ENCODE data around the gene MRPL27.

Gene MRPL27

DNA sequence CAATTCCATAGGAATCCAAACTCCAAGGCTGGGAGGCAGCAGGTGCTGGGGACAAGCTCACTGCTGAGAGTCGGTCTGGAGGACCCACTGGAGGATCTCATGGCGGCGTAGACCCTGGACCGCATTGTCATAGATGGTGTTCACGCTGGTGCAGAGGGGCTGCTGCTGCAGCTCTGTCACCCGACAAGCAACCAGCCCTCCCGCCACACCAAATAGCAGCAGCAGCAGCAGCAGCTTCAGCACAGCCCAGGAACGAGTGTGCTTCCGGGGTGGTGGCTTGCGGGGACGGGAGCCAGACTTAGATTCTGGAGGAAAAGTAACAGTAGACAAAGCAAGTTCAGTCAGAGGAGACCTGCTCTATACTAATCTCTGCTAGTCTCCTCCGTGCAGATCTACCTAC, 9.9 kb upstream of the MRPL27 start:
- DNase-seq: no peak

- DNase-seq: no peak
Measured at GRCh38 chr17:50381920-50382319, 8.9 kb upstream of the MRPL27 start.

GRCh38 chr17:50381260-50381815, 8.4 kb upstream of the MRPL27 start:
- DNase-seq: no peak

DNA sequence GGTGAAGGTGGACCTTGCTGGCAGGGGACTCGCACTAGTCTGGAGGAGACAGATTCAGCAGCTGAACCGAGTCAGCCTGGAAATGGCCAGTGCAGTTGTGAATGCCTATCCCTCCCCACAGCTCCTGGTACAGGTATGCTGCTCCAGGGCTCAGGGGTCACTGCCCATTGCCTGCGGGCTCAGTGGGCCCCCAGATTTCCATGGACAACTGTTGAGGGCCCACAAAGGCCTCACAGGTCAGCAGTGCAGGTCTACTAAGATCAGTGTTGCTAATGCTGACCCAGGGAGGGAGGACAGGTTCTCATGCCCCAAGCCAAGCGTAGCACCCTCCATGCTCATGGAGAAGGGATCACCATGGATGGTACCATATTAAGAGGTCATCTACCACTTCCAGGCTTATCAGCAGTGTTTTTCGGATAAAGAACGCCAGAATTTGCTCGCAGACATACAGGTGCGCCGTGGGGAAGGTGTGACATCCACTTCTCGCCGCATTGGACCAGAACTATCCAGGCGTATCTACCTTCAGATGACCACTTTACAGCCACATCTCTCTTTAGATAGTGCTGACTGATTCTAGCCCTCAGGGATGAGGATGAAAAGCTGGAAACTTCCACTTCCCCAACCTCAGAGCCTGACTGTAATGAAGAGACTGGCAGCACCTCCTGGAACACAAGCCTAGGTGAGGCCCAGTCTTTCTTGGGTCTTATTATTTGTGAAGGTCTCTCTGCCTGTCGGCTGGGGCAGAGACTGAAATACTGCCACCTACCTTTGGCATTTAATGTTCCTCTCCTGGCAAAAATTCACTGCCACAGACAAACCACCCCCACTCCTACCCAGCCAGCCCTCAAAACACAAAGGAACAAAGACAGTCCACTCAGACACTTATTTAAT, 7.6 kb upstream of the MRPL27 start:
- no peak for DNase-seq

- DNase-seq: no peak
Measured at GRCh38 chr17:50379351-50380132, 6.6 kb upstream of the MRPL27 start.

DNA sequence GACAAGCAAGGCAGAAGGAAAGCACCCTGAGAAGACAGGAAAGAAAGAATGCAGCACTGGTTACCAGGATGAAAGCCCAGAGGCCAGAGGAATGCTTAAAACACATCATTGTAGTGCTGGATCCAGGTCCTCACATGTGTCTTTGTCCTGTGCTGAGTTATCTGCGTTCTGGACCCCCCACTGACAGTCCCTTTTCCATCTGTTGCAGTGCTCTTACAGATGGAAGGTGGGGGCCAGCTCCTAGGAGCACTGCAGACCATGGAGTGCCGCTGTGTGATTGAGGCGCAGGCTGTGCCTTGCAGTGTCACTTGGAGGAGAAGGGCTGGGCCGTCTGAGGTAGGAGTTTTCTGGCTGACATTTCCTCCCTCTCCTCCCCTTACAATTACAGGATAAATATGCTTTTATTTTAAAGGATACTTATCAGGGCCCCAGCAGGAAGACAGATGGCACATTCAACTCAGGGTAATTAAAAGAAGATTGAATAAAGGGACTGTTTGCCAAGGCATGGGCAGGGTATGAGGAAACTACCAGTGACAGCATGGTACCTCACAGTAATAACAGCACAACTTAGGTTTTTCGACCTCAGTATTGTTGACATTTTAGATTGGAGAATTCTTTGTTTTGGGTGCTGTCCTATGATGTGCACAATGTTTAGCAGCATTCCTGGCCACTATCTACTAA, 3.0 kb upstream of the MRPL27 start:
- peak; percentile 19 for DNase-seq

GRCh38 chr17:50373705-50374104, 721 bp upstream of the MRPL27 start:
- DNase-seq: no peak

GRCh38 chr17:50372222-50372757, 694 bp downstream of the MRPL27 start:
- no peak for DNase-seq

- no peak for DNase-seq
Measured at GRCh38 chr17:50371526-50371925, 1.5 kb downstream of the MRPL27 start.

DNA sequence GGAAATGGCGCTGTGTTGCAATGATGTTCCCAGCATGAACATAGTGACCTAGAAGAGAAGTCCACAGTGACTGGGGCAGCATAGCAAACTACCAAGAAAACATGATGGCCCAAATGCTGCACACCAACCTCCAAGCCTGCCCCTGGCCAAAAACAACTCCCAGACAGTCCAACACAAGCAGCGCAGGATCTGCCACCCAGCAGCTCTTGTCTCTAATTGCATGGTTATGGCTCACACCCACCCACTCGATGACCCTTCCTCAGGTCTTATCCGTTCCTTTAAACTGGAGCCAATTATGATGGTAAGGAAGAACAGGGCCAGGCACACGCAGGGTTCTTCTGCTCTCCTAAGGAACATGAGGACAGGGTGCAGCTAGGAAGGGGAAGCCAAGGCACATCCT, 2.9 kb downstream of the MRPL27 start:
- DNase-seq: no peak

- DNase-seq: no peak
Measured at GRCh38 chr17:50367401-50367800, 5.6 kb downstream of the MRPL27 start.

DNA sequence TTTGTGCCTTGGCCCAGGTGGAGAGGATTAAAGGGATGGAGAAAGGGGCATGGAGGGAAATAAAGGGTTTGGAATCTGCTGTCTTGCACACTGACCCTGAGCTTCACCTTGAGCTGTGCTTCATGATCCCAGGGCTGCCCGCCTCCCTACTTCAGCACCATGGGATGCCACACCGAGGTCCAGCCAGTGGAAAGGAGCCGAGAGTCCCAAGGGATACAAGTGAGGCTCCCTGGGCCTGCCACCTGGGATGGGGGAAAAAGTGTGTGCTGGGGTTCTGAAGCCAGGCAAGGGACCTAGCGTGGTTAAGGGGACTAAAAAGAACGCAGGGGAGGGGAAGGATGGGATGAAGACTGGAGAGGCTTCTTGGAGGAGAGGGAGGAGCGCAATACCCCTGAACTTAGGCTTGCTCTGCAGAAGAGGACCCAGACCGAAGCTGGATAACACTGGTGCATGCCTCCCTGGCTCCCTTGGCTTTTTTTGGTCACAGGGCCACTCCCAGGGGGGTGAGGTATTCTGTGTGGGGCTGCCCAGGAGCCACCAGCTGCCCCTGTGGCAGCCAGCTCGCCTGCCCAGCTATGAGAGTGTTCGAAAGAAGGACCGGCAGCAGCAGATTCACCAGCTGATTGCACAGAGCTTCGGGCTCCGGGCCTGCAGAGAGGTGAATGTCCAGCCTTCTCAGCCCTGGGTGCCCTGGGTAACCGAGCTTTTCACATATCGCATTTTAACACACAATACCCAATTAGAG, 7.2 kb downstream of the MRPL27 start:
- DNase-seq: no peak

DNA sequence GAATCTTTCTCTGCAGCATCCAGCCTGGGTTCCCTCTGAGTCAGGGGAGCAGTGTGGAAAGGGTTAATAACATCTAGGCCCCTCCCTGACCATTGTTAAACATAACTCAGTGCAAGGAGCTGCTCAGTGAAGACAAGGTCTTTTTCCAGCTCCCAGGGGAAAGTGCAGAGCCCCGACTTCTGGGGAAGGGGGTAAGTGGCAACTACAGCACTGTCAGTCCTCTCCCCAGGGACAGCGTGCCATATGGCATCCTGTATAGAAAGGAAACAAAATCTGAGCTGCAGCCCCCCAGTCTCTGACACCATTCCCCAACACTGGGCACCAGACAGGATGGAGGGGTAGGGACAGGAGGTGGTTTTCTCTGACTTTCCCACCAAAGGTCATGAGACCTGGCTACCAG, 7.8 kb downstream of the MRPL27 start:
- DNase-seq: no peak

DNA sequence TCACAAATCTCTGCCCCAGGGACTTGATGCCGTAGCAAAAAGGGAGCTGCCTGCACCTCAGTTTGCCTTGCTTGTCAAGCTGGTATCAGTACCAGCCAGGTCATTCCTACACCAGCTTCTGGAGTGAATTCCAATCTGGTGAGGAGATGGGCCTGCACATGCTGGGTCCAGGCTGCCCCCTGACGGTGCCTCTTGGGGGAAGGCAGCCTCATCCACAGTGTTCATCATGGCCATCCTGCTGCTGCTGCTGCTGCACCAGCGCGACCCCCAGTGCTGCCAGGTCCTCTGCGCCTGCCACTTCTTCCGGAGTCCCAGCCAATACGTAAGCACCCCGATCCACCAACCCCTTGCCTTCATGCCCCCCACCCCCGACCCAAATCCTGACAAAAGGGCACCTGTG, 8.3 kb downstream of the MRPL27 start:
- no peak for DNase-seq

DNA sequence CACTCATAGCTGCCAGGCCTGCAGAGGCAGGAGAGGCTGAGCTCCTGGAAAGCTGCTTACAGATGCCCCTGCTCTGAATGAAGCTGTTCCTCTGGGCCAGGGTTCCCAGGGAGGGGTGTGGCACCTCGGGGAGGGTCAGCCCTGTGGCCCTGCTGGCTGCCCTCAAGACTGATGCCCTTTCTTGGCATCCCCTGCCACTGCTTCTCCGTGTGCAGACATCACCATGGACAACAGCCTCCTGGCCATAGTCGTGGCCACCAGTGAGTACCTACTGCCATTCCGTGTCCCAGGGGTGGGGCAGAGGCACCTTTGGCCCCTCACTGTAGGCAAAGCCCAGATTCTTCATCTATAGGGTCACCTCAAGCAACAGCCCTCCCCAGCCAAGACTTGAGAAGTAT, 8.9 kb downstream of the MRPL27 start:
- DNase-seq: no peak

GRCh38 chr17:50363217-50364060, 9.5 kb downstream of the MRPL27 start:
- peak; percentile 22 for DNase-seq

DNA sequence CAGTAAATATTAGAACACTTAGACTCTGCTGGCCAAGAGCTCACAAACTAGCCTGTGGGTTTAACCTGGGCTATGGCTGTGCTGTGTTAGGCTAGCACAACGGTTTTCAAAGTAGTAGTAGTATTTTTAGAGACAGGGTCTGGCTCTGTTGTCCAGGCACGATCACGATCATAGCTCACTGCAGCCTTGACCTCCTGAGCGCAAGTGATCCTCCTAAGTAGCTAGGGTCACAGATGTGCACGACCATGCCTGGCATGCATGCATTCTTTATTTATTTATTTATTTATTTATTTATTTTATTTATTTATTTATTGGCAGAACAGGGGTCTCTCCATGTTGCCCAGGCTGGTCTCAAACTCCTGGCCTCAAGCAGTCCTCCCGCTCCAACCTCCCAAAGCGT, 10.3 kb downstream of the MRPL27 start:
- DNase-seq: no peak

DNA sequence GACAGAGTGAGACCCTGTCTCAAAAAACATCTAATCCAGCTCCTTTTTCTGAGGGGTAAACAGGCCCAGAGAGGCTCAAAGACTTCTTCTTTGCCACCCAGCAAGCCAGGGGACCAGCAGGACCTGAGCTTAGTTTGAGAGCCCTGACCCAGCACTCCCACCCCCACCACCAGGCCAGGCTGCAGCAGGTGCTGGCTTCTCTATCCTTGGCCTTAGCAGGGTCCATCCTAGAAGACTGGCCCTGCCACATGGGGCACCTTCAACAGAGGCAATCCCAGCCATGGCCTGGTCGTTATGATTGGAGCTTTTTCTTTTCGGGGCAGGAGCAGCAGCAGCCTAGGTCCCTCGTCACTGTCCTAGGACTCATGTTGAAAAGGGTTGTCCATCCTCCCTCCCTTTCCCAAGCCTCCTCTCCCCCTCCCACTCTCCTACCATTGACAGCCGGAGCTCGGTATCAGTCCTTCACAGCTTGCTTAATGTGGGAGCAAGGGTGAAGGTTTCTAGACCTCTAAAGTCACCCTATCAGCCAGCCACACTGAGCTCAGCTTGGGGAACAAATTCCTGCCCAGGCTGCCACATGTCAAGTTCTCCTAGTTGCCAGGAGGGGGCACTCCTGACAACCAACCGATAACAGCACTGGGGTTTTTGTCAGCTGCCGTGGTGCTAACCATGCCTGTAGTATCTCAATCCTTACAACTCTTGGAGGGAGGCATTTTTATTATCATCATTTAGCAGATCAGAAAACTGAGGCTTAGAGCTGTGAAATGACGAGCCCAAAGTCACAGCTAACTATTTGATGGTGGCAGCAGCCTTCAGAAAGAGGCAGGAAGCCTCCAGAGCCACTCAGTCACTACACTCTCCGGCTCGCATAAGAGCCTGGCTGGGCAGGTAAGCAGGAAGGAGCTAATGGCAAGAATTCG, 11.2 kb downstream of the MRPL27 start:
- DNase-seq: peak; percentile 44

- DNase-seq: no peak
Measured at GRCh38 chr17:50360486-50361115, 12.4 kb downstream of the MRPL27 start.

All from NCI-H748 treated with DMSO at 0.1 percent for 48 hours (cell line).